GM19463 (cell line): Measurements from ENCODE around the gene PRAMEF8.
"Not testable (repeated sequence)": the region's sequence is repeated elsewhere in the genome, so short reads cannot be mapped to it uniquely, and the experiment has no call there.

ENCODE experiments used
- ATAC-seq: cut with Tn5 transposase; IDR thresholded peaks from one replicate; pipeline ENCODE4 v1.9.1; 2021; ENCODE audit warnings: mild to moderate bottlenecking, moderate library complexity; ENCODE audit not compliant: unreplicated experiment

PRAMEF8 gene

DNA sequence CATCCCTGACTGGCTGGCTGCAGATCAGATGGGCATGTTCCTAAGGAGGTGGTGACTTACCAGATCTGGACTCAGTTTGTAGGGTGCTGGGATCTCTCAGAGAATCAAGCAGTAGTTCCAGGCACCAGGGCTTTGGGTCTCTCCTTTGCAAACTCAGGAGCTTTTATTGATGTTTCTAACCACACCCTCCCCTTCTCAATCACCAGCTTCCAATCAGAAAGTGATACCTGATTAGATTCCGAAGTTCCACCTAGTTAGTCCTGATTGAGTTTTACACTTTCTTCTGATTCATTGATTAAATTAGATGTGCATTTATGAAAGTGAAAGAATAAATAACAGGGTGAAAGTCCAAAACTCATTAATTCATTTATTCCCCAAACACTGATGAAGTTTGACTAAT, at the start of gene PRAMEF8:
PRAMEF8 (minus strand) TSS at position 101 of the 400 bp plus-strand sequence. CDS start 1,046 bp downstream, outside the sequence.
- ATAC-seq, result not testable (repeated sequence)

DNA sequence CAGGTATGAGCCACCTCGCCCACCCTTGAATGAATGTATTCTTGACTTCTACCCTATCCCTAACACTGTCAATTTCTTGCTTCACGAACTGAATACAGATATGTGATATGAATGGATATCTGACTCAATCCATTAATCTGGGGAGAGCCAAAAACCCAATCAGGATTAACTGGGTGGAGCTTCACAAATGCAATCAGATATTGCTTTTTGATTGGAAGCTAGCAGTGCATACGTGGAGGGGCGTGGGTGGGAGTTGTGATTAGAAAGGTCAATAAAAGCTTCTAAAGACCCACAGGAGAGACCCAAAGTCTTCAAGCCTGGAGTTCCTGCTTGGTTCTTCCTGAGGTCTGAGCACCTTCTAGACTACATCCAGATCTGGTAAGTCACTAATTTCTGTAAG, 30.3 kb upstream of the PRAMEF8 start, which contains the start of gene PRAMEF15:
PRAMEF15 (plus strand) TSS at position 301 of the 400 bp plus-strand sequence. CDS start 2,827 bp downstream, outside the sequence.
- not testable (repeated sequence) for ATAC-seq

DNA sequence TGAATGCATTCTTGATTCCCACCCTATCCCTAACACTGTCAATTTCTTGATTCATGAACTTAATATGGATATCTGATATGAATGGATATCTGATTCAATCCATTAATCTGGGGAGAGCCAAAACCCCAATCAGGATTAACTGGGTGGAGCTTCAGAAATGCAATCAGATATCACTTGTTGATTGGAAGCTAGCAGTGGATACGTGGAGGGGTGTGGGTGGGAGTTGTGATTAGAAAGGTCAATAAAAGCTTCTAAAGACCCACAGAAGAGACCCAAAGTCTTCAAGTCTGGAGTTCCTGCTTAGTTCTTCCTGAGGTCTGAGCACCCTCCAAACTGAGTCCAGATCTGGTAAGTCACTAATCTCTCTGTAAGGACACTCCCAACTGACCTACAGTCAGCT, 18.3 kb upstream of the PRAMEF8 start, which contains the start of gene PRAMEF33:
PRAMEF33 (plus strand) TSS at position 301 of the 400 bp plus-strand sequence. CDS start 2,416 bp downstream, outside the sequence.
- ATAC-seq, result not testable (repeated sequence)

DNA sequence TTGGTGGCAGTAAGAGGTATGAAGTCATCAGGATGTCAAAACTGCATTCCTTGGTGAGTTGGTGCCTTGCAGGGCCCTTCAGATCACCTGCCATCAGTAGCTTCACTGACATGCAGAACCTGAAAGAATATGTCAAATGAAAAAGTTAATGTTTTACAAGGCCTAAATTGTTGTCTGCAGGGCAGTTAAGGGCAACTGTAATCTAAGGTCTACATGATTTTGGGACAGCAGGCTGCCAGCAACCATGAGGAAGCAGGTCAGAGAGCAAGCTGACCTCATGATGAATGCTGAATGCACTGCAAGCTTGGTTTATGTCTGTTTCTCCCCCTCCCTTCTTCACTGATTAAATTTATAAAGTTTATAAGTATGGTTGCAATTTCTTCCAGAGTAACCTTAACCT, 17.3 kb upstream of the PRAMEF8 start:
- ATAC-seq, result not testable (repeated sequence)

DNA sequence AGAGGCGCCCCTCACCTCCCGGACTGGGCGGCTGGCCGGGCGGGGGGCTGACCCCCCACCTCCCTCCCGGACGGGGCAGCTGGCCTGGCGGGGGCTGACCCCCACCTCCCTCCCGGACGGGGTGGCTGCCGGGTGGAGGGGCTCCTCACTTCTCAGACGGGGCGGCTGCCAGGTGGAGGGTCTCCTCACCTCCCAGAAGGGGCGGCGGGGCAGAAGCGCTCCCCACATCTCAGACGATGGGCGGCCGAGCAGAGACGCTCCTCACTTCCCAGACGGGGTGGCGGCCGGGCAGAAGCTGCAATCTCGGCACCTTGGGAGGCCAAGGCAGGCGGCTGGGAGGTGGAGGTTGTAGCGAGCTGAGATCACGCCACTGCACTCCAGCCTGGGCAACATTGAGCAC, 13.8 kb upstream of the PRAMEF8 start:
- ATAC-seq, result not testable (repeated sequence)

DNA sequence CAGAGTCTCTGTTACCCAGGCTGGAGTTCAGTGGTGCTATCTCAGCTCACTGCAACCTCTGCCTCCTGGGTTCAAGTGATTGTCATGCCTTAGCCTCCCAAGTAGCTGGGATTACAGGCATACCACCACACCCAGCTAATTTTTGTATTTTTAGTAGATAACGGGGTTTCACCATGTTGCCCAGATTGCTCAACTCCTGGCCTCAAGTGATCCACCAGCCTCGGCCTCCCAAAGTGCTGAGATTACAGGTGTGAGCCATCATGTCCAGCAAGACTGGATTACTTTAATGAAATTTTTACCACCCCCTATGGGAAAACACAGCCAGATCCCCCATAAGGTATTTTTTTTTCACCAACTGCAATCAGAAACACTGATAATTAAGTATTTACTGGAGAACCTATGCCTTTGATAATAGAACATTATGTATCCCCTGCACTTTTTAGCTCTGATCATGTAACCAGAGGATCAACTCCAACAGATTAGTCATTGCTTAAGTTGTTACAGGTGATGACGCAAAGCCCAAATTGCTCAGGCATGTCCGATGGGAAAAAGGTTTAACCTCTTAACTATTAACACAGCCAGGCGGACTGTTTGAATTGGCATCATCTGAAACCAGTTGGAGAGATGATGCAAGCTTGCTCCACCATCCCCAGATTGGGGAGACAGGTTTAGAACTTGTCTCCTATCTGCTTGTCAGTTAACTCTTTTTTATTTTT, 12.4 kb upstream of the PRAMEF8 start:
- ATAC-seq, result not testable (repeated sequence)

DNA sequence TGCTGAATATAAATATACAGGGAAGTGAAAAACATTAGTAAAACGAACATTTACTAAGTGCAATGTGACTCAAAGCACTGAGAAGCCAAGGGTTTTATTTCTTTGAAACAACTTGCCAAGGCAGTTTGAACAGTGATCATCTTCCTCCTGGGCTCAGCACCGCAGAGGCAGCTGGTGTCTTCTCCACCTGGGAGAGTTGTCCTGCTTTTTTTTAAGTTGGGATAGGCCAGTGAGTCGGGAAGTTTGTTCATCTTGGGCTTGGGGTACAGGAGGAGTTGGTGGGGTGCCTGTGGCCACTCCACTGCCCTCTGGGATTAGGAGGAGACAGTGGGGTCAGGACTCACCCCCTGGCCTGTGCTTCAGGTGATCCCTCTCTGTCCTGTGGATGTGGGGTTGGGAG, 4.1 kb upstream of the PRAMEF8 start:
- ATAC-seq, result not testable (repeated sequence)

DNA sequence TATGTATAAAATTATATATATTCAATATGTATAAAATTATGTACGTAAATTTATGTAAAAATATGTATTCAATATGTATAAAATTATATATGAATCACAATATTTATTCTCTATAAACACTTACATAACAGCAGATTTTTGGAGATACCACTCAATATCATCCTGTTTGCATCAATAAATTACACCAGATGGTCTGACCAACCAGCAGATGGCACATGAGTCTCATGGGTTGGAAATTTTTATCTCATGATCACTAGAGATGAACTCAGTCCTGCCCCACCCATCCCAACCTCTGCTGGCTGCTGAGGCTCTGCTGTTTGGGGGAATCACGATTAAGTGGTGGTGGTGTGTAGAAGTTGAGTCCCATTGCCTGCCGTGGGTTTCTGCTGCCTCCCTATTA, 5.3 kb downstream of the PRAMEF8 start:
- not testable (repeated sequence) for ATAC-seq

DNA sequence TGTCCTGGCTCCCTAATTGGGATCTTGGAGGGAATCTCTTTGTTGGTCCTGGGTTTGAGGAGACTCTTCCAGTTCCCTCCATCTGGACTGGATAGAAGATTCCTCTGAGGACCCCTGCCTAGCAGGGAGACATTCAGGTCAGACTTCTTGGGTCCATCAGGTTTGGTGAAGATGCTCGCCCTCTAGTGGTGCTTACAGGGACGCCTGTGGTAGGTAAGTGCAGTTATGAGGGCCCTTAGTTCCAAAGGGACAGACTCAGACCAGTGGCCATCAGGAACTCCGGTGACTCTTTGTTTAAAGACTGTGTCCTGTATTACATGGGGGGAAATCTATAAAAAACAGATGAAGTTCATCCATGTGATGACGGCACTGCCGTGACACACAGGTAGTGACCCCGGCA, 7.9 kb downstream of the PRAMEF8 start:
- not testable (repeated sequence) for ATAC-seq

DNA sequence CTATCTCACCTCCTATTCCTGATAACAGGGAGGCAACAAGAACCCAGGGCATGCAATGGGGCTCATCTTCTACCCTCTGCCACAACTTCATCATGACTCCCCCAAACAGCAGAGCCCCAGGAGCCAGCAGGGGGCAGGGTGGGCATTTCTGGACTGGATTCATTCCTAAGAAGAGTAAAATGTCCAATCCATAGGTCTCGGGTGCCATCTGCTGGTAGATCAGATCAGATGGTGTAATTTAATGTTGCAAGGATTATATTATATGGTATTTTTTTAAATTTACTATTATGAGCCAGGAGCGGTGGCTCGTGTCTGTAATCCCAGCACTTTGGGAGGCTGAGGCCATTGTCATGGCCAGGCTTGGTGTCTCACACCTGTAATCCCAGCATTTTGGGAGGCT, 19.8 kb downstream of the PRAMEF8 start:
- not testable (repeated sequence) for ATAC-seq

DNA sequence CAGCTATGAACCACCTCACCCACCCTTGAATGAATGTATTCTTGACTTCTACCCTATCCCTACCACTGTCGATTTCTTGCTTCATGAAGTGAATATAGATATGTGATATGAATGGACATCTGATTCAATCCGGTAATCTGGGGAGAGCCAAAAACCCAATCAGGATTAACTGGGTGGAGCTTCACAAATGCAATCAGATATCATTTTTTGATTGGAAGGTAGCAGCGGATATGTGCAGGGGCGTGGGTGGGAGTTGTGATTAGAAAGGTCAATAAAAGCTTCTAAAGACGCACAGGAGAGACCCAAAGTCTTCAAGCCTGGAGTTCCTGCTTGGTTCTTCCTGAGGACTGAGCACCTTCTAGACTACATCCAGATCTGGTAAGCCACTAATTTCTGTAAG, 31.0 kb downstream of the PRAMEF8 start, which contains the start of gene PRAMEF5:
PRAMEF5 (plus strand) TSS at position 301 of the 400 bp plus-strand sequence. CDS start 5,071 bp downstream, outside the sequence.
- ATAC-seq, result not testable (repeated sequence)

DNA sequence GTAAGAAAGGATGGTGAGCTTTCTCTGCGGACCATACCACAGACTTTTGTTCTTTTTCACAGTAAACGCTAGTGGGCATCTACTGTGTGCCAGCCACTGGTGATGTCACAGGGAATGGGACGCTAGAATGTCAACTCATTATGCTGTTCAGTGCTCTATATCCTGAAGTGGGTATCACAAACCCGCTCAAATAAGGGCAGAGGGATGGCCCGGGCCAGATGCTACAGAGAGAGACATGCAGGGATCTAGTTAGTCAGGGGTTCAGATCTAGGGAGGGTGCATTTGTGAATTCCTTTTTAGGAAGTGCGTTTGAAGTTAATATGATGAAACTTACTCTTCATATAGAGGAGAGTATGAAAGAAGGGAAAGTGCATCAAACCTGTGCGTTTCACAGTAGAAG, 37.8 kb downstream of the PRAMEF8 start:
- not testable (repeated sequence) for ATAC-seq

DNA sequence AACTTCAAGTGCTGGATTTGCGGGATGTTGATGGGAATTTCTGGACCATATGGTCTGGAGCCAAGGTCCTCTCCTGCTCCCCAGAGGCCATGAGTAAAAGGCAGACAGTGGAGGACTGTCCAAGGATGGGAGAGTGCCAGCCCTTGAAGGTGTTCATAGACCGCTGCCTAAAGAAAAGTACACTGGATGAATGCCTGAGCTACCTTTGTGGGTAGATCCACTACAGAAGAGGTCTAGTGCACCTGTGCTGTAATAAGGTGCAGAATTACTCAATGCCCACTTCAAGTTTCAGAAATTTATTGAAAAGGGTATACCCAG, 38.4 kb downstream of the PRAMEF8 start:
- ATAC-seq, result not testable (repeated sequence)

DNA sequence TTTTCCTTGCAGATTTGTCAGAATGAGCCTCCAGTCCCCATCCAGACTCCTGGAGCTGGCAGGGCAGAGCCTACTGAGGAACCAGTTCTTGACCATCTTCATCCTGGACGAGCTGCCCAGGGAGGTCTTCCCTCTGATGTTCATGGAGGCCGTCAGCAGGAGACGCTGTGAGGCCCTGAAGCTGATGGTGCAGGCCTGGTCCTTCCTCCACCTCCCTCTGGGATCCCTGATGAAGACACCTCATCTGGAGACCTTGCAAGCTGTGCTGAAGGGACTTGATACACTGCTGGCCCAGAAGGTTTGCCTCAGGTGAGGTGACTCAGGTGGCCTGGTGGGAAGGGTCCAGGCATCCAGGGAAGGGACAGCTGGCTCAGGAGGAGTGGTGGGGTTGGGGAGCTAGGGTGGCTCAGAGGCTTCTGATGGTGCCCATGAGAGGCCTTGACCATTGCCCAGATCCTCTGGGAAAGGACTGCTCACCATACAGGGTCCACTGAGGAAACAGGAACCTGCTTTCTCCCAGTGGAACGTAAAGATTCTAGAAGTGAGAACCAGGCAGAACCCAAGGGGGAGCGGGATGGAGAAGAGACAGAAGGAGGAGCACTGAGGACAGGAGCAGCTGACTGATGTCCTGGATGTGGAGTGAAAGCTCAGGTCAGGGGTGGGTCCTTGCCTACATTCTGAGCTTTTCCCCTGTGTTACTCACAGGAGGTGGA, 38.9 kb downstream of the PRAMEF8 start:
- not testable (repeated sequence) for ATAC-seq

DNA sequence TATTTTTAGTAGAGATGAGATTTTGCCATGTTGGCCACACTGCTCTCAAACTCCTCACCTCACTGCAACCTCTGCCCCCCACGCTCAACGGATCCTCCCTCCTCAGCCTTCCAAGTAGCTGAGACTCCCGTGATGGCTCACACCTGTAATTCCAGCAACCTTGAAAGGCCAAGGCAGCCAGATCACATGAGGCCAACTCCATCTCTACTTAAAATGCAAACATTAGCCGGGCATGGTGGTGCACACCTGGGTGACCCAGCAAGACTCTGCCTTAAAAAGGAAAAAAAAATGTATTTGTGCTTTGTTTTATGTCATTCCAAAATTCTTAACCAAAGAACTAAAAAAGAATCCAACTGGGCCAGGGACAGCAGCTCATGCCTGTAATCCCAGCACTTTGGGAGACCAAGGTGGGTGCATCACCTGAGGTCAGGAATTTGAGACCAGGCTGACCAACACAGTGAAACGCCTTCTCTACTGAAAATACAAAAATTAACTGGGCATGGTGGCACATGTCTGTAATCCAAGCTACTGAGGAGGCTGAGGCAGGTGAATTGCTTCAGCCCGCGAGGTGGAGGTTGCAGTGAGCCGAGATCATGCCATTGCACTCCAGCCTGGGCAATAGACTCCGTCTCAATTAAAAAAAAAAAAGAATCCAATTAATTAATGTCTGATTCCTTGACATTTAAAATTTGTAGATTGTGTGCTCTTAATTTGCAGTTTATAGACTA, 41.2 kb downstream of the PRAMEF8 start:
- ATAC-seq, result not testable (repeated sequence)

DNA sequence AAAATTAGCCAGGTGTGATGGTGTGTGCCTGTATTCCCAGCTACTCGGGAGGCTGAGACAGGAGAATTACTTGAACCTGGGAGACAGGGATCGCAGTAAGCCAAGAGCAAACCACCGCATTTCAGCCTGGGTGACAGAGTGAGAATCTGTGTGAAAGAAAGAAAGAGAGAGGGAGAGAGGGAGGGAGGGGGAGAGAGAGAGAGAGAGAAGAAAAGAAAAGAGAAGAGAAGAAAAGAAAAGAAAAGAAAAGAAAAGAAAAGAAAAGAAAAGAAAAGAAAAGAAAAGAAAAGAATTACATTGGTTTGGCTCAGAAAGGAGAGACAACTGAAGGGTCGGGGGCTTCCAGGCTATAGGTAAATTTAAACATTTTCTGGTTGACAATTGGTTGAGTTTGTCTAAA, 45.3 kb downstream of the PRAMEF8 start:
- not testable (repeated sequence) for ATAC-seq

DNA sequence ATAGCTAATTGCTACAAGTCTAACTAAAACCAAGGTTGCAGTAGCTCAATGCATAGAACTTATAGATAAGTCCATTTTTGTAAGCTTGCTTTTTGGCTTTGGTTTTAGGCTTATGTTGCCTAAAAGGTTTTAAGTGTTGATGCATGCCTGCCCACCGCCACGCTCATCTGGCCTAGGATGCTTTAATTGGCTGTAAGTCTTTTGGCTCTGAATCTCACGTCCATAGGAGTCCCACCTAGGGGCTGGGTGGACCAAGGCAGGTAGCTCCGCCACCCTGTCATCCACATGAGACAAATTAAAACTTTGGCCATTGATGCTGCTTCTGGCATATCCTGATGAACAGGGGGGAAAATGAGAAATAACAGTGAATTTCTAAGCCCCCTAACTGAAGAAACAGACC, 47.4 kb downstream of the PRAMEF8 start:
- ATAC-seq, result not testable (repeated sequence)

DNA sequence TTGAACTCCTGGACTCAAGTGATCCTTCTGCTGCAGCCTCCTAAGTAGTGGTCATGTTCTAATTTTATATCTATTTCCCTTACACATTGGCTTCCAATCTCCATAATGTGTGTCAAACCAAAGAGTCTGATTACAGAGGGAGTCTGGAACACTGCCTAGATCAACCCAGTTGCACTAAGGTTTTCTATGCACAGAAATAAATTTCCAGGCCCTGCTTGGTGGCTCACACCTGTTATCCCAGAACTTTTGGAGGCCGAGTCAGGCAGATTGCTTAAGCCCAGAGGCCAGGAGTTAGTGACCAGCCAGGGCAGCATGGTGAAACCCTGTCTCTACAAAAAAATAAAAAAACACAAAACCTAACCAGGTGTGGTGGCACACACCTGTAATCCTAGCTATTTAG, 50.9 kb downstream of the PRAMEF8 start:
- not testable (repeated sequence) for ATAC-seq

DNA sequence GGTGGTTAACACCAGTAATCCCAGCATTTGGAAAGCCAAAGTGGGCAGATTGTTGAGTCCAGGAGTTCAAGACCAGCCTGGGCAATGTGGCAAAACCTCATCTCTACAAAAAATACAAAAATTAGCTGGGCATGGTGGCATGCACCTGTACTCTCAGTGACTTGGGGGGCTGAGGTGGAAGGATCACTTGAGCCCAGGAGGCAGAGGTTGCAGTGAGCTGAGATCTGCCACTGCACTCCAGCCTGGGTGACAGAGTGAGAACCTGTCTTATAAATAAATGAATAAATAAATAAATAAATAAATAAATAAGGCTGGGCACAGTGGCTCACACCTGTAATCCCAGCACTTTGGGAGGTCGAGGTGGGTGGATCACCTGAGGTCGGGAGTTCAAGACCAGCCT, 52.9 kb downstream of the PRAMEF8 start:
- ATAC-seq, result not testable (repeated sequence)
